Neural progenitor cell (in vitro differentiated cells): ENCODE results near the gene SNUPN. TPM values are rescaled to one million over a fixed set of nuclear protein-coding genes. Genes with fewer than 3 reads are reported as not detected.
A peak's percentile ranks its signal among the peaks of the same experiment; 100 is the strongest.

Experiments used
- DNase-seq: peaks from one replicate; pipeline ENCODE4 v3.0.0-alpha.2; 2016; ENCODE audit warnings: low spot score
- H2AFZ ChIP-seq: fragments of 200-600 bp; sonication (generic); replicated peaks from 2 replicates; pipeline ENCODE4 v1.6.1; 2016; ENCODE audit warnings: antibody characterized with exemption
- H3F3A ChIP-seq: fragments of 200-600 bp; sonication (generic); 2 replicates; pipeline ENCODE4 v1.6.1; 2016; ENCODE audit warnings: antibody characterized with exemption, low read depth
- H3K27ac ChIP-seq: fragments of 200-600 bp; sonication (generic); 2 replicates; pipeline ENCODE4 v1.5.1; 2016; ENCODE audit warnings: mild to moderate bottlenecking
- H3K27me3 ChIP-seq: fragments of 200-600 bp; sonication (generic); 2 replicates; pipeline ENCODE4 v1.6.1; 2016; ENCODE audit warnings: mild to moderate bottlenecking, moderate library complexity
- H3K36me3 ChIP-seq: fragments of 200-600 bp; sonication (generic); 2 replicates; pipeline ENCODE4 v1.5.1; 2016
- H3K4me1 ChIP-seq: fragments of 200-600 bp; sonication (generic); 2 replicates; pipeline ENCODE4 v1.6.1; 2016; ENCODE audit warnings: mixed run types
- H3K4me2 ChIP-seq: fragments of 200-600 bp; sonication (generic); 2 replicates; pipeline ENCODE4 v1.6.1; 2016
- H3K4me3 ChIP-seq: fragments of 200-600 bp; sonication (generic); 2 replicates; pipeline ENCODE4 v1.5.1; 2016
- H3K79me2 ChIP-seq: fragments of 200-600 bp; sonication (generic); 2 replicates; pipeline ENCODE4 v1.6.1; 2016; ENCODE audit warnings: low read depth
- H3K9ac ChIP-seq: fragments of 200-600 bp; sonication (generic); 2 replicates; pipeline ENCODE4 v1.6.1; 2016
- H3K9me3 ChIP-seq: fragments of 200-600 bp; sonication (generic); 2 replicates; pipeline ENCODE4 v1.5.1; 2016; ENCODE audit warnings: low read depth
- H4K20me1 ChIP-seq: fragments of 200-600 bp; sonication (generic); 2 replicates; pipeline ENCODE4 v1.6.1; 2016; ENCODE audit warnings: low read depth
- H3K27ac Mint-ChIP-seq: 3 replicates; pipeline ENCODE4 v1.8.0; 2021; ENCODE audit warnings: mixed read lengths
- H3K27me3 Mint-ChIP-seq: 2 replicates; pipeline ENCODE4 v1.8.0; 2022; ENCODE audit warnings: low read depth, mild to moderate bottlenecking, inconsistent platforms, moderate library complexity, mixed read lengths; ENCODE audit not compliant: insufficient read depth
- H3K36me3 Mint-ChIP-seq: 3 replicates; pipeline ENCODE4 v1.8.0; 2021; ENCODE audit warnings: mixed read lengths
- H3K4me1 Mint-ChIP-seq: 3 replicates; pipeline ENCODE4 v1.8.0; 2021; ENCODE audit warnings: mixed read lengths
- H3K4me3 Mint-ChIP-seq: 3 replicates; pipeline ENCODE4 v1.8.0; 2021; ENCODE audit warnings: mild to moderate bottlenecking, moderate library complexity, mixed read lengths
- H3K9me3 Mint-ChIP-seq: 3 replicates; pipeline ENCODE4 v1.8.0; 2020; ENCODE audit warnings: mixed read lengths
- CTCF ChIP-seq: fragments of 200-600 bp; sonication (generic); IDR thresholded peaks from 2 replicates; pipeline ENCODE4 v1.5.1; 2017; ENCODE audit warnings: antibody characterized with exemption, mild to moderate bottlenecking
- EZH2 ChIP-seq: fragments of 200-600 bp; sonication (generic); IDR thresholded peaks from 2 replicates; pipeline ENCODE4 v1.6.1; 2017; ENCODE audit warnings: antibody characterized with exemption, mild to moderate bottlenecking, moderate library complexity
- EZH2phosphoT487 ChIP-seq: fragments of 200-600 bp; sonication (generic); IDR thresholded peaks from 2 replicates; pipeline ENCODE4 v1.6.1; 2017; ENCODE audit warnings: antibody characterized with exemption
- total RNA-seq: library from RNA; depleted of rRNA; stranded (reverse); fragments of >200 nt; gene quantifications from 2 replicates; pipeline ENCODE4 v1.2.3, GENCODE V29; 2015; ENCODE audit warnings: low replicate concordance

Gene SNUPN
- total RNA-seq, 1 donor from 2014 or later: 18.4 TPM

- Histone ChIP-seq H3K4me1 (no peaks in the 10 kb centered on the region), H3K27me3 (peaks cover 4% of the 10 kb centered on the region), H3K36me3 (no peaks in the 10 kb centered on the region), H2AFZ (peak overlapping the region; percentile 60), H3K27ac (peak overlapping the region; percentile 78), H3K4me2 (peak overlapping the region; percentile 78), H3K79me2 (peaks cover 36% of the 10 kb centered on the region), H3K9me3 (no peaks in the 10 kb centered on the region), H3K4me3 (peak overlapping the region; percentile 91), H3F3A (peaks cover 23% of the 10 kb centered on the region), H4K20me1 (peaks cover 31% of the 10 kb centered on the region), H3K9ac (peak overlapping the region; percentile 54)
- Mint-ChIP-seq H3K4me1 (peaks cover 30% of the 10 kb centered on the region), H3K36me3 (peaks cover 2% of the 10 kb centered on the region), H3K27ac (peak overlapping the region; percentile 42), H3K4me3 (peak overlapping the region; percentile 90), H3K9me3 (no peaks in the 10 kb centered on the region), H3K27me3 (peaks cover 9% of the 10 kb centered on the region)
- peak; percentile 33 for DNase-seq
- TF ChIP-seq EZH2 (no peak), EZH2phosphoT487 (no peak), CTCF (peak; percentile 27)
Observed at GRCh38 chr15:75640483-75641178, 15.1 kb upstream of the SNUPN start.

GRCh38 chr15:75639709-75640482 is 14.4 kb upstream of the SNUPN start, which contains the start of gene IMP3:
Gene IMP3, minus strand, starts transcription at chr15:75640224. Its CDS starts 56 bp downstream, at chr15:75640168.
- H3K9ac ChIP-seq: peak within 1 kb of the TSS; percentile 78
- peak within 1 kb of the TSS; percentile 91 for H3K4me3 ChIP-seq
- H3K27ac ChIP-seq: peak within 1 kb of the TSS; percentile 78
- H3K27me3 ChIP-seq: no peaks in the 10 kb centered on the region
- H3K27me3 Mint-ChIP-seq: peaks cover 10% of the 10 kb centered on the region
- peaks cover 2% of the 10 kb centered on the region for H3K36me3 Mint-ChIP-seq
- H3K9me3 ChIP-seq: no peaks in the 10 kb centered on the region
- no peaks in the 10 kb centered on the region for H3K9me3 Mint-ChIP-seq
- TF ChIP-seq EZH2phosphoT487 (no peak), CTCF (no peak), EZH2 (no peak)
- H3K4me1 Mint-ChIP-seq: peaks cover 30% of the 10 kb centered on the region
- peak within 1 kb of the TSS; percentile 90 for H3K4me3 Mint-ChIP-seq
- H3K27ac Mint-ChIP-seq: peak within 1 kb of the TSS; percentile 50
- H3K4me1 ChIP-seq: no peaks in the 10 kb centered on the region
- H3K36me3 ChIP-seq: no peaks in the 10 kb centered on the region
- H3K79me2 ChIP-seq: peaks cover 36% of the 10 kb centered on the region
- peaks cover 31% of the 10 kb centered on the region for H4K20me1 ChIP-seq
- H3F3A ChIP-seq: peaks cover 25% of the 10 kb centered on the region
- peak within 1 kb of the TSS; percentile 76 for H2AFZ ChIP-seq
- H3K4me2 ChIP-seq: peak within 1 kb of the TSS; percentile 87
- peak; percentile 99 for DNase-seq

GRCh38 chr15:75639191-75639708 is 13.7 kb upstream of the SNUPN start:
- peak overlapping the region; percentile 90 for H3K4me3 Mint-ChIP-seq
- Histone ChIP-seq H3K79me2 (peaks cover 36% of the 10 kb centered on the region), H3K36me3 (no peaks in the 10 kb centered on the region), H3K9me3 (no peaks in the 10 kb centered on the region), H3K4me2 (peak overlapping the region; percentile 87), H3K27me3 (no peaks in the 10 kb centered on the region), H3K27ac (no peak overlapping the region), H3K4me1 (no peaks in the 10 kb centered on the region), H3F3A (peaks cover 26% of the 10 kb centered on the region), H4K20me1 (peaks cover 31% of the 10 kb centered on the region), H3K9ac (peak overlapping the region; percentile 78), H3K4me3 (peak overlapping the region; percentile 91), H2AFZ (peak overlapping the region; percentile 76)
- peaks cover 8% of the 10 kb centered on the region for H3K27me3 Mint-ChIP-seq
- peaks cover 28% of the 10 kb centered on the region for H3K4me1 Mint-ChIP-seq
- H3K9me3 Mint-ChIP-seq: no peaks in the 10 kb centered on the region
- peak overlapping the region; percentile 50 for H3K27ac Mint-ChIP-seq
- DNase-seq: no peak
- H3K36me3 Mint-ChIP-seq: peaks cover 2% of the 10 kb centered on the region
- TF ChIP-seq EZH2phosphoT487: no peak
- no peak for TF ChIP-seq EZH2
- TF ChIP-seq CTCF: no peak
